Mucosa of stomach (tissue), 1 donor: Measurements from ENCODE around the gene ZNF275.

Experiments used
- H3K27me3 ChIP-seq: one replicate; pipeline ENCODE4 v1.7.0; 2013; ENCODE audit warnings: mild to moderate bottlenecking, low read length; ENCODE audit not compliant: control insufficient read depth, insufficient read depth
- H3K36me3 ChIP-seq: one replicate; pipeline ENCODE4 v1.7.0; 2013; ENCODE audit warnings: low read length; ENCODE audit not compliant: control insufficient read depth, insufficient read depth
- H3K4me1 ChIP-seq: one replicate; pipeline ENCODE4 v1.7.0; 2013; ENCODE audit warnings: mild to moderate bottlenecking, low read length; ENCODE audit not compliant: control insufficient read depth, insufficient read depth
- H3K4me3 ChIP-seq: one replicate; pipeline ENCODE4 v1.7.0; 2013; ENCODE audit warnings: low read length
- H3K9ac ChIP-seq: one replicate; pipeline ENCODE4 v1.7.0; 2013; ENCODE audit warnings: mild to moderate bottlenecking, low read length, moderate library complexity
- H3K9me3 ChIP-seq: one replicate; pipeline ENCODE4 v1.7.0; 2013; ENCODE audit warnings: mild to moderate bottlenecking, low read length, moderate library complexity; ENCODE audit not compliant: control insufficient read depth
- donor health status: Pancreatic carcinoma.

The ZNF275 gene

DNA sequence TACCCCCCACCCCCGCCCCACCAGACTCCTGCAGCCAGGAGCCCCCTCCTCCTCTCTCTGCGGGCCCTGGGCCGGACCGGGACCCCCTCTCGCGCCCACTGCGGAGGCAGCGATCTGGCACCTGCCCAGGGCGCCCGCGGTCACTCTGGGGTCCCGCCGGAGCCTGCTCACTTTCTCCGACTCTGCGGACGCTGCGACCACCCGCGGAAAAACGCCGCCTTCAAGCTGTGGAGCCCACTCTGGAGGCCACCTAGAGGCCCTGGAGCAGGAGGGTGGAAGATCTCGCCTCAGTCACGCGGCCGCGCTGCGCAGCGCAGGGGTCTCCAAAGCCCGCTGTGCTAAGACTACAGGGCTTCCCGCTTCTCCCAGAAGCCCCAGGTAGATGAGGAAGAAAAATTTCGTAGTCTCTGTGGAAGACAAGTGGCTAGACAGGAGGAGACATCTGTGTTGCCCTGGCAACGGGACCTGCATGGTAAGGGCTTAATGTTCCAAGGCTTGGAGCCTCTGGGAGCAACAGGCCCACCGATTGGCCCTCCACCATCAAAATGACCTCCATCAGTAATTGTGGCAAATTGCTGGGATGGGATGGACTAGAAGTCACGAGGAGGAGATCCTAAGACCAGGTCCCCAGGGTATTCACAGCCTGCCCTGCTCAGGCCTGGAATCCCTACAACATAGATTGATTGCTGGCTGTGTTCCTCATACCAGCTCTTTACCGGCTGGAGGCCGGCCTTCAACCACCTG lies 12.4 kb upstream of the ZNF275 start, which contains the start of gene PNMA6F:
PNMA6F (minus strand) TSS at position 387 of the 744 bp plus-strand sequence. CDS start 1,093 bp downstream, outside the sequence.
- no peaks in the 10 kb centered on the region for H3K9me3 ChIP-seq
- no peaks in the 10 kb centered on the region for H3K4me1 ChIP-seq
- H3K4me3 ChIP-seq = no peak within 1 kb of the TSS
- no peak within 1 kb of the TSS for H3K9ac ChIP-seq
- H3K27me3 ChIP-seq = peaks cover 9% of the 10 kb centered on the region
- no peaks in the 10 kb centered on the region for H3K36me3 ChIP-seq

DNA sequence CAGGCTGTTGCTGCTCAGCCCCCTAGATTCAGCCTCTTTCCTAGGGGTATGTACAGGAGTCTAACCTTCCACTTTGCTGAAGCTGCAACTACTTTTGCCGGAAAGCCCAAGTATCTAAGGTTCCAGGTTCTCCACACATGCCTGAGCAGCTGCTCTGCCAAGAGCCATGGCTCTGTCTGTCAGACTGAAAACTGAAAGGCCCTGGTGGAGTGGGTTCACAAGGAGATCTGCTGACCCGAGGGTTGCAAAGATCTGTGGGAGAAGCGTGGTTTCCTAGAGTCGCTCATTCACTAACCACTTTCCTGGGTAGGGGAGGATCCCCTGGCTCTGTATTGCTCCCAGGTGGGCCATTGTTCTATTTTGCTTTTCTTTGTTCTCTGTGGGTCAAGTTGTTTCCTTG lies 6.4 kb upstream of the ZNF275 start:
- H3K4me3 ChIP-seq = no peak overlapping the region
- no peaks in the 10 kb centered on the region for H3K36me3 ChIP-seq
- no peak overlapping the region for H3K9ac ChIP-seq
- no peaks in the 10 kb centered on the region for H3K4me1 ChIP-seq
- H3K9me3 ChIP-seq = no peaks in the 10 kb centered on the region
- no peaks in the 10 kb centered on the region for H3K27me3 ChIP-seq

DNA sequence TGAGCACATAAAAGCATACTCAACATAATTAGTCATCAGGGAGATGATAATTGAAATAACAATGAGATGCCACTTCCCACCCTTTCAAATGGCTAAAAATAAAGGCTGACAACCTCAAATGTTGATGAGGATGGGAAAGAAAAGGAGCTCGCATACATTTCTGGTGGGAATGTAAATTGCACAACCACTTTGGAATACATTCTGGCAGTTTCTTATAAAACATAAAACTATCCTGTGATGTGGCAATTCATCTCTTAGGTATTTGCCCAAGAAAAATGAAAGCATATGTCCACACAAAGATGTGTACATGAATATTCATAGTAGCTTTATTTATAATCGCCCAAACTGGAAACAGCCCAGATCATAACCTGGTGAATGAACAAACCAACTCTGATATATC lies 687 bp upstream of the ZNF275 start:
- no peak overlapping the region for H3K9ac ChIP-seq

DNA sequence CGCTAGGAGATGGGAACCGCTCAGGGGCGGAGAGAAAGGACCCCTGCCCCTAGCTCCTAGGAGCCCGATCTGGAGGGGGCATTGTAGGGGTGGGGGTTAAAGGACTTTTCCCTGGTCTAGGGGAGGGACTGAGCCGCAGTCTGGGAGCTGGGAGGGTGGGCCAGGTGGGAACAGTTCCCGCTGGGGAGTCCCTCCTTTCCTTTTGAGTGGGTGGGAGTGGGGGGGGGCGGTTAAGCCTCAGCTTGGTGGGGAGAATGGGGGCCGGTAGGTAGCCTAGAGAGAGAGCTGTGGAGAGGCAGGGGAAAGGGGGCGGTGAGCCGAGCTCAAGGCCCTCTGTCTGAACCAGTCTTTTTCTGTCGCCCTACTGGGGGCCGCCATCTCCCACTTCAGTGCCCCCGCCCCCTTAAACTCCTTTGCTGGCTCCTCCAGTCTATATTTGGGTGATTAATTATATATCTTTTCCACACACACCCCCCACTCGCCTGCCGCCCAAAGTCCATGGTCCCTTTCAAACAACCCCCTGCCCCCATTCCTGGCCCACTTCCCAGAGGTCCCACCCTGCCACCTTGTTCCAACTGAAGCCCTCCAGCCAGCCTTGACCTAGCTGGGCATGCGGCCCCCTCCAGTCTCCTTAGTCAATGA lies 822 bp downstream of the ZNF275 start:
- no peaks in the 10 kb centered on the region for H3K36me3 ChIP-seq
- peak overlapping the region; percentile 70 for H3K9ac ChIP-seq
- no peaks in the 10 kb centered on the region for H3K4me1 ChIP-seq
- H3K9me3 ChIP-seq = no peaks in the 10 kb centered on the region
- H3K27me3 ChIP-seq = no peaks in the 10 kb centered on the region
- peak overlapping the region; percentile 8 for H3K4me3 ChIP-seq

More for the DNA sequence above, 687 bp upstream of the ZNF275 start:
- Histone ChIP-seq H3K4me3 (no peak overlapping the region), H3K4me1 (no peaks in the 10 kb centered on the region), H3K27me3 (no peaks in the 10 kb centered on the region), H3K36me3 (no peaks in the 10 kb centered on the region), H3K9me3 (no peaks in the 10 kb centered on the region)

DNA sequence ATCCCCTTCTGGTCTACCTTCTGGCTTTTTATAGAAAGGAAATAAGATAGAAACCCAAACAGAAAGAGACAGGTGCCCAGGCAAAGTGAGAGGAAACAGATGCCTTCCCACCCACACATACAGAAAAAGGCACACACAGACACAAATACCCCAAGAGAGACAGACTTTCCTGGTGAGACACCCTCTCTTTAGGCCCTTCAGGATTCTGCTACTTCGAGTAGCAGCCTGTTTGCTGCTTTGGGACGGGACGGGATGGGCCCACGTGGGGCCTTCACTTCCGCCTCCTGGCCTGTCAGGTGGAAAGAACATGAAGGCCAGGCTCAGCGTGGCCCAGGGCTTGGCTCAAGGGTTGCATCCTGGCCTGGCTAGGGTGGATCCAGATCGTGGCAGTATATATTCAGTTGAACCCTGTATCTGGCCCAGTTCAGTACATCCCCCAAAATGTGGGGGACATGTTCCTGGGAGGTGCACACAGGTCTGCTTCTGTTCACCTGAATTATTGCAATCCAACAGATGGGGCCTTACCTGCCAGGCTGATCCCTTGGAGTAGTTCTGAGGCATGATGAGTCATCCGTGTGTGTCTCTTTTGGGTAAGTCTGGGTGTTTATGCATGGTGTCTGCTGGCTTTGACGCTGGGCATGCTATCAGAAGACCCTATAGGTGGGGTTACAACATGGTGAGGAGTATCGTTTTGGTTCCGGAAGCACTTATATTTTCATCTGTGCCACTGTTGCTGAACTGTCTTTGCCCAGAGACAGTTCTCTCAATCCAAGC lies 2.4 kb downstream of the ZNF275 start:
- Histone ChIP-seq H3K4me3 (no peak overlapping the region), H3K9me3 (no peaks in the 10 kb centered on the region), H3K9ac (no peak overlapping the region), H3K36me3 (no peaks in the 10 kb centered on the region), H3K27me3 (no peaks in the 10 kb centered on the region), H3K4me1 (no peaks in the 10 kb centered on the region)

DNA sequence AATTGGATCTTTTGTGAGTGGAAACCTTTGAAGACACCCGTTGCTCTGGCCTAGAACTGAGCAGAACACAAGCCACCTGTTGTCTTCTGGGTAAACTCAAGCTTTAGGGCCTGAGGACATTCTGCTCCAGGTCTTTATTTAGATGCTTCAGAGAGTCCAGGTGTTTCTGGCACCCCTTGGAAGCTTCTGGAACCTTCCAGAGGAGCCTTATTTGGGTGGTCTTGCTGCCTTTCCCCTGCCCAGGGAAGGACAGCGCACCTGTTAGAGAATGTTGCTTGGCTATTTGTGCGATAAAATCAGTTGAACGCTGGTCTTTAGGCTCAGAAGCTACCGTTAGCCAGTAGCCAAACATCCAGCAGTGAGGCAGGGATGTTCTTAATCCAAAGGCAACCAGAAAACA lies 3.0 kb downstream of the ZNF275 start:
- no peaks in the 10 kb centered on the region for H3K27me3 ChIP-seq
- H3K4me3 ChIP-seq = no peak overlapping the region
- H3K4me1 ChIP-seq = no peaks in the 10 kb centered on the region
- H3K9me3 ChIP-seq = no peaks in the 10 kb centered on the region
- H3K36me3 ChIP-seq = no peaks in the 10 kb centered on the region
- no peak overlapping the region for H3K9ac ChIP-seq

DNA sequence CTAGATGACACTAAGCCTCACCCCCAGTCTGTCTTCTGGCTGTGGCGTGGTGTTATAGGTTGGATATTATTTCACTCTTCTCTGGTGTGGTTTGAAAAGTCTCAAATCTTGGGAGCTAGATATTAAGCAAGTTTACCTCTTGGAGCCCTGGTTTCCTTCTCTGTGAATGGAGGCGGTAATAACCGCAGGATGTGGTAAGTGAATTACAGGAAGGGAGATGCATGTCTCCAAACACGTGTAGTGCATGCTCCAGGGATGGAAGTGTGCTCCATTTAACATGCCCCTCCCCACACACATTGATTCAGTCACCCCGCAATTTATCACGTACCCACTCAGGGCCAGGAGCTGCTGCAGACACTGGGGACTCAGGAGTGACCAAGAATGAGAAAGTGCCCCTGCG lies 4.9 kb downstream of the ZNF275 start:
- H3K9ac ChIP-seq = no peak overlapping the region
- no peaks in the 10 kb centered on the region for H3K27me3 ChIP-seq
- H3K4me3 ChIP-seq = no peak overlapping the region
- no peaks in the 10 kb centered on the region for H3K36me3 ChIP-seq
- H3K4me1 ChIP-seq = no peaks in the 10 kb centered on the region
- H3K9me3 ChIP-seq = no peaks in the 10 kb centered on the region

DNA sequence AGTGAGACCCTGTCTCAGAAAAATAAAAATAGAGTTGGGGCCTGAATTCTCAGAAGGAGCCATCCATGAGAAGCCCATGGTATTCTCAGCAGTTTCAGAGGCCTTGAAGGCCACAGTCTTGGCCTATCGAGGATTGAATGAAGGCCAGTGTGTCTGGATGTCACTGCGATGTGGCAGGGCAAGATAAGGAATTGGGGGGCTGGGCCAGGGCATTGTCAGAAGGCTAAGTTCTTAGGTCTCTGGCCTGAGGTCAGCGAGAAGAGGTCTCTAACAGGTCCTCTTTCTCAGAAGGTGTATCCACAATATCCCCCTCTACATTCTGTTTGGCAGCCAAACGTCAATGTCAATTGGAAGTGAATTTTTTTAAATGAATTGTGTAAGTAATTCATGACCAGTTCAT lies 5.7 kb downstream of the ZNF275 start:
- H3K9ac ChIP-seq = no peak overlapping the region
- no peak overlapping the region for H3K4me3 ChIP-seq
- no peaks in the 10 kb centered on the region for H3K36me3 ChIP-seq
- no peaks in the 10 kb centered on the region for H3K4me1 ChIP-seq
- H3K27me3 ChIP-seq = no peaks in the 10 kb centered on the region
- H3K9me3 ChIP-seq = no peaks in the 10 kb centered on the region

DNA sequence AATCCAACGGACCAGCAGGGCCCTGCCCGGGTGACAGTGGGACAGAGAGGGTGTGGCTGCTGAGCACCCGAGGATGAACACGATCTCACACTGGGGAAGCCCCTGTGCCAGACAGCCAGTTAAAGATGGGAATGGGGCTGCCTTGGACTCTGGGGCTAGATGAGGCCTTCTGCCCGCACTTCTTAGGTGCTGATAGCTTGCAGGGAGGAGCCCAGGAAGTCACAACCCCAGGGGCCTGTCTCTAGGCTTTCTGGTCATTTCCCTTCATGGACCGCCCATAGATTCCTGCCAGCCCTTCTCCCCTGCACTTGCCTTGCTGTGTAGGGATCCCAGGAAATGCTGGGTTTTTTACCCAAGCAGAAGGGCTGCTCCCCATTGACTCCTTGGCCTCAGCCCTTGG lies 6.2 kb downstream of the ZNF275 start:
- Histone ChIP-seq H3K4me1 (no peaks in the 10 kb centered on the region), H3K9me3 (no peaks in the 10 kb centered on the region), H3K9ac (no peak overlapping the region), H3K4me3 (no peak overlapping the region), H3K36me3 (no peaks in the 10 kb centered on the region), H3K27me3 (no peaks in the 10 kb centered on the region)

DNA sequence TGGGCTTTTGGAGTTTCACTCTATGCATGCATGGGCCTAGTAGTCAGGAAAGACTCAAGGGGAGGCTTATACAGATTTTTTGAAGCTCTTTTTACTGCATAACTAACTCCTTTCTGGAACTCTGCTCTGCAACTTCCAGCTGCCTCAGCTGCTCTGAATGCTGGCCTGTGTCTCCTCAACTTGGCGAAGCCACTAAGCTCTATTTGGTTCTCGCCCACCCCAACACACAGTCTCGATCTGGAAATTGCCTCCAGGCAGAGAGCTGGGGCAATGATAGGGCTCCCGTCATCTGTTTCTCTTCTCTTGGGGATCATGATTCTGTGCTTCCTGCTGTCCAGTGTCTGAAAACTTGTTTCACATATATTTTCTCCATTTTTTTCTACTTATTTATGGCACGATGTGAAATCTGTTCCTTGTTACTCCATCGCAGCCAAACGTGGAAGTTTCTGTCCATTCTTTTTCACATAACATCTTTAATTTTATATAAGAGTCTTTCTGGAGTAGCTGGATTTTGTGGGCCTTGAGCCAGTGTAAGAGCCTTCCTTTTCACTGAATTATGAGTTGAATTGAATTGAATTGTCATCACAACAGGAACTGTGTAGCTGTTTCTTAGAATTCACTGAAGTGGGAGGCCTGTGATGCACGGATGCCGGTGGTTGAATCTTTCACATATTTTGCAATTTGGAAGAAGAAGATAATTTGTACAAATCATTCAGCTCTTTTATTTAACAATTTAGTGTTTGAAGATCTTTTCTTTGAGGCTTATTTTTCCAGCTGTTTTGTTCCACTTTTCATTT lies 9.0 kb downstream of the ZNF275 start:
- no peak overlapping the region for H3K9ac ChIP-seq
- H3K4me1 ChIP-seq = no peaks in the 10 kb centered on the region
- H3K27me3 ChIP-seq = no peaks in the 10 kb centered on the region
- H3K9me3 ChIP-seq = no peaks in the 10 kb centered on the region
- no peak overlapping the region for H3K4me3 ChIP-seq
- H3K36me3 ChIP-seq = no peaks in the 10 kb centered on the region

DNA sequence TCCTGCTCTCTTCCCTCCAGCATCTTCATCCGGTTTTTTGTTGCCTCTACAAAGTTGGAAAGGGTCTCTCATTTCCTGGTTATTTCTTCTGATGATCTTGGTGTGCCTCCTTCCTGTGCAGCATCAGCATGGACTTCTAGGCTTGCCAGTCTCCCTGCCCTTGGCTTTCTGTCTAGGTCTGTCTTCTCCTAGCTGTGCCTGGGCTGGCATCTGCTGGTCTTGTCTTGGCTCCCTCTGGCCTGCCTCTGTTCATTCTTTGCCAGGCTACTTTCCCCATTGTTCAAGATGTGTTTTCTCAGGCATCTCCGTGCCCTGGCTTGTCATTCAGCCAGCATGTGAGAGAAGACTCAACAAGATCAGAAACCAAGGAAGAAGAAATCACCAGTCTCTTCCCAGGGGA lies 9.7 kb downstream of the ZNF275 start:
- H3K27me3 ChIP-seq = no peaks in the 10 kb centered on the region
- H3K9me3 ChIP-seq = no peaks in the 10 kb centered on the region
- no peaks in the 10 kb centered on the region for H3K4me1 ChIP-seq
- no peaks in the 10 kb centered on the region for H3K36me3 ChIP-seq
- no peak overlapping the region for H3K4me3 ChIP-seq
- no peak overlapping the region for H3K9ac ChIP-seq
